ENCODE measurements around the gene OR4C11.

The OR4C11 gene, protein sequence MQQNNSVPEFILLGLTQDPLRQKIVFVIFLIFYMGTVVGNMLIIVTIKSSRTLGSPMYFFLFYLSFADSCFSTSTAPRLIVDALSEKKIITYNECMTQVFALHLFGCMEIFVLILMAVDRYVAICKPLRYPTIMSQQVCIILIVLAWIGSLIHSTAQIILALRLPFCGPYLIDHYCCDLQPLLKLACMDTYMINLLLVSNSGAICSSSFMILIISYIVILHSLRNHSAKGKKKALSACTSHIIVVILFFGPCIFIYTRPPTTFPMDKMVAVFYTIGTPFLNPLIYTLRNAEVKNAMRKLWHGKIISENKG

DNA sequence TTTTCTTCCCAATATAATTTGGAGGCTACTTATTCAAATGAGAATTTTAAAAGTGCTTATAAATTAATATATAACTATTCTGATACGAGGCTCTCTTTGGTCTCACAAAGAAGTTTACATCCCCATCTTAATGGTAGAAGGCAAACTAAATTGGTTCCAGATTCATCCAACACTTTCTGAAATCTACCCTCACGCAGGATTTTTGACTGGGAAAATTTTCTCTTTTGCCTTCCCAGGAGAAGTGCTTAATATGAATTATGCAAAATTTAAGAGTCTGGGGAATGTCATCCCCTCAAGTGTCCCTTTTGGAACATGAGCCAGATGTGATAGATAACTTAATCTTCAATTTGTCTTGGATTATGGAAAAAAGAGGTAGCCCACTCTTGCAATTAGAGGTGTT is at the start of gene OR4C11:
Gene OR4C11 (minus strand): TSS at position 101 of the 400 bp plus-strand sequence. CDS start 3,272 bp downstream, outside the sequence.
- no peak for DNase-seq

DNA sequence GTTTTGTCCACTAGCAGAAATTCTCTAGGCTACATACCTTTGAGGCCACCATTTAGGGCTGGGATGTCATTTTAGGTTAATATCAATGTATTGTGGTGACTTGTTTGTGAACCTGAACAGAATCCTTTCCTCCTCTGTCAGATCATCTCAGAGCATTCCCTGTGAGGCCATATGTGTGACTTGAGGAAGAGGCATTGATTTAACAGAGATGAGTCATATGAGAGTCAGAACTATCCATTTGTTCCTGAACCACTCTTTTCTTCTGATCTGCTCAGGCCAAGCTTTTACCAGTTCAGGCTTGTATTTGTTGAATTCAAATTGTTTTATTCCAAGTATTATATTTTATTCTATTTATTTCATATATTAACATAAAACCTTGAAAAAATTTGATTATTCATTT is 47.7 kb upstream of the OR4C11 start:
- no peak for DNase-seq

DNA sequence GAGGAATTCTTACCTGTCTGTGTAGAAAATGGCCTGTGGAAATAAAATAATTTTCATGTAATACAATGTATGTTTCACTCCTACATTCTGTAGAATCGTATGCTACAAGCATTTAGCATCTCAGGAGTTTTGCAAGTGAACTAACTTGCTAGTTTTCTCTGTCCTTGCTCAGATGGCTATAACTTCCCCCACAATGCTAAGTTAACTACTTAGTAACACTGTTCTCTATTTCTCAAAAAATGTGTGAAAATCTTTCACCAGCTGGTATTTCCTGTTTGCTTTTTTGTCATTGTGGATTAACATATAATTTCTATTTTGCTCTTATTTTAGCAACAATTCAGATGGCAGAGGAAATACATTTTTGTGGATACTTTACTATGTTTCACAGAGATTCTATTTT is 45.1 kb upstream of the OR4C11 start:
- DNase-seq = no peak

DNA sequence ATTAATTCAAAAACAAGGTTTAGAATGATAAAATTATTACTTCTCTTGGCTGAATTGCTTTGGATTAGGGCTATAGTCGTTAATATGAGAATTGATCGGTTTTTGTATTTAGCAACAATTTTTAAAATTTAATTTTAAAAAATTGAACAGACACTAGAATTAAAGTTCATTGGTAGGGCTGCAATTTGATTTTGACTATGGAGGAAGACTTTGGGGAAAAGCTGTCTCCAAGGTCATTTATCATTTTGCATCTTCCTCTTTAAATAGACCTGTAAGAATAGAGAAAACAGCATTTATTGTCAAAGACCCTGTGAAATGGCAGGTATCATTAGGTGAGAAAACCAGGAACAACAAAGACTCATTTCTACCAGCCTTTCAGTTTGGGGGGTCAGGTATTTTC is 40.6 kb upstream of the OR4C11 start, which contains the start of gene OR4S2:
Gene OR4S2 (plus strand): TSS at position 301 of the 400 bp plus-strand sequence. CDS start 2,577 bp downstream, outside the sequence.
- DNase-seq = no peak

DNA sequence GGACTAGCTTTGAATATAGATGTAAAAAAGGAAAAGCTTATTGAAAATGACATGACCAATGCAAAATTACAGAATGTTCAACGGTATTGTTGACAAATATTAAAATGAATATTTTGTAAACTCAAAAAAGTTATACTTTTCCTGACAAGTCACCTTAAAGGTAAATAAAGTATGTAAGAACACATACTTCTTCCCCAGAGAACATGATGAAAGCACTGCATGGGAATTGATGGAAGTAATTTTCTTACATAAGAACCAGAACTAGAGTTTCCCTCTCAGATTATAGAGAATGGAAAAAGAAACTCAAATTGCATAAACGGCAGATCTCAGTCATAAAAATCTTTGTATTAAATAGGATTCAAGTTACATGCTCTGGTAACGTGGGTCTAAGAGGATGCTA is 27.4 kb upstream of the OR4C11 start, which contains the start of gene OR4P4:
Gene OR4P4 (plus strand): TSS at position 301 of the 400 bp plus-strand sequence.
- no peak for DNase-seq

DNA sequence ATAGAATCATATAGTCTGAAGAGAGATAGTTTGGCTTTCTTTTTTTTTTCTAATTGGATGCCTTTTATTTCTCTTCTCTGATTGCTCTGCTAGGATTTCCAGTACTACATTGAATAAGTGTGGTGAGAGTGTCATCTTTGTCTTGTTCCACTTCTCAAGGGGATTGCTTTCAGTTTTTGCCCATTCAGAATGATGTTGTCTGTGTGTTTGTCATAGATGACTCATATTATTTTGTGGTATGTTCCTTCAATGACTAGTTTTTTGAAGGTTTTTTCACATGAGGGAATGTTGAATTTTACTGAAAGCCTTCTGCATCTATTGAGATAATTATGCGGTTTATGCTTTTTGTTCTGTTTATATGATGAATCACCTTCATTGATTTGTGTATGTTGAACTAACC is 17.1 kb upstream of the OR4C11 start:
- no peak for DNase-seq

DNA sequence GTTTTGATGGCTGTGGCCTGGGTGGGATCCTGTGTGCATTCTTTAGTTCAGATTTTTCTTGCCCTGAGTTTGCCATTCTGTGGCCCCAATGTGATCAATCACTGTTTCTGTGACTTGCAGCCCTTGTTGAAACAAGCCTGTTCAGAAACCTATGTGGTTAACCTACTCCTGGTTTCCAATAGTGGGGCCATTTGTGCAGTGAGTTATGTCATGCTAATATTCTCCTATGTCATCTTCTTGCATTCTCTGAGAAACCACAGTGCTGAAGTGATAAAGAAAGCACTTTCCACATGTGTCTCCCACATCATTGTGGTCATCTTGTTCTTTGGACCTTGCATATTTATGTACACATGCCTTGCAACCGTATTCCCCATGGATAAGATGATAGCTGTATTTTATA is 34.9 kb downstream of the OR4C11 start:
- DNase-seq = no peak

DNA sequence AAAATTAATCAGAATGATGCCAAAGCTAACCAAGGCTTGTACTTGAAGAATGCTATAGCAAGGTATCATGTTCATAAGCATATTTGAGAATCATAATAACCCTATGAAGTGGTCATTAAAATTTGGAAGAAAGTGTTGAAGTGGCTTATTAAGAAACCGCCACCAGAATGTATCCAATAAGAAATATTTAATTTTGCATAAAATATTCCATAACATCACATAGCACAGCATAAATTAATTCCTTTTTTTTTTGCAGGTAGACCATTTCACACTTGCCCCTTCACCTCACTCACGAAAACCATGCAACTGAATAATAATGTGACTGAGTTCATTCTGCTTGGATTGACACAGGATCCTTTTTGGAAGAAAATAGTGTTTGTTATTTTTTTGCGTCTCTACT is 35.6 kb downstream of the OR4C11 start, which contains the start of gene OR4C16:
Gene OR4C16 (plus strand): TSS at position 301 of the 400 bp plus-strand sequence. CDS start 0 bp downstream, at position 301.
- no peak for DNase-seq

DNA sequence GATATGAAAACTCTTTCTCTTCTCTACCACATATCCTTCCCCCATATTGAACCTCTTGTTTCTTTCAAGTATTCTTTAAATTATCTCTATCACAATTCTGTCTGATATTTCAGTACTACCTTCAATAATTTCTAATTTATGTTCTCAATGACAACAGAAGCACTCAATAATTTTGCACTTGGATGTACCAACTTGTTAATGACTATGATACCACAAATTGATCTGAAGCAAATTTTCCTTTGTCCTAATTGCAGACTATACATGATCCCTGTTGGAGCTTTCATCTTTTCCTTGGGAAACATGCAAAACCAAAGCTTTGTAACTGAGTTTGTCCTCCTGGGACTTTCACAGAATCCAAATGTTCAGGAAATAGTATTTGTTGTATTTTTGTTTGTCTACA is 53.3 kb downstream of the OR4C11 start, which contains the start of gene OR4C15:
Gene OR4C15 (plus strand): TSS at position 301 of the 400 bp plus-strand sequence. CDS start 0 bp downstream, at position 301.
- no peak for DNase-seq

Data from Kasumi-1 (cell line).